KMS-11 (cell line): ENCODE measurements around the gene MYCT1.

ENCODE experiments used
- H2AFZ ChIP-seq: fragments of 200-600 bp; sonication (generic); 2 replicates; pipeline ENCODE4 v1.6.1; 2016; ENCODE audit warnings: antibody characterized with exemption, mixed run types, low read depth
- H3K27ac ChIP-seq: fragments of 200-600 bp; sonication (generic); 2 replicates; pipeline ENCODE4 v1.6.1; 2016; ENCODE audit warnings: mild to moderate bottlenecking, mixed run types
- H3K27me3 ChIP-seq: fragments of 200-600 bp; sonication (generic); 2 replicates; pipeline ENCODE4 v1.6.1; 2017; ENCODE audit warnings: mild to moderate bottlenecking, low read depth, mixed run types, moderate library complexity; ENCODE audit not compliant: insufficient read depth
- H3K36me3 ChIP-seq: fragments of 200-600 bp; sonication (generic); 2 replicates; pipeline ENCODE4 v1.6.1; 2017; ENCODE audit warnings: mild to moderate bottlenecking, mixed run types; ENCODE audit not compliant: insufficient read depth
- H3K4me1 ChIP-seq: fragments of 200-600 bp; sonication (generic); 2 replicates; pipeline ENCODE4 v1.6.1; 2016; ENCODE audit warnings: mild to moderate bottlenecking, low read depth, mixed run types; ENCODE audit not compliant: poor library complexity, severe bottlenecking
- H3K4me2 ChIP-seq: fragments of 200-600 bp; sonication (generic); 2 replicates; pipeline ENCODE4 v1.7.0; 2016; ENCODE audit warnings: mild to moderate bottlenecking, mixed run types
- H3K4me3 ChIP-seq: fragments of 200-600 bp; sonication (generic); IDR thresholded peaks from 2 replicates; pipeline ENCODE4 v1.6.1; 2017; ENCODE audit warnings: low read depth, low read length, mixed read lengths; ENCODE audit not compliant: insufficient read depth
- H3K79me2 ChIP-seq: fragments of 200-600 bp; sonication (generic); 2 replicates; pipeline ENCODE4 v1.6.1; 2016; ENCODE audit warnings: low read depth, mixed run types; ENCODE audit not compliant: insufficient read depth
- H3K9ac ChIP-seq: fragments of 200-600 bp; sonication (generic); 2 replicates; pipeline ENCODE4 v1.6.1; 2016; ENCODE audit warnings: mild to moderate bottlenecking, mixed run types
- H4K20me1 ChIP-seq: fragments of 200-600 bp; sonication (generic); 2 replicates; pipeline ENCODE4 v1.6.1; 2016; ENCODE audit warnings: mild to moderate bottlenecking, mixed run types; ENCODE audit not compliant: insufficient read depth
- CTCF ChIP-seq: fragments of 200-600 bp; sonication (generic); conservative IDR thresholded peaks from 2 replicates; pipeline ENCODE4 v1.6.1; 2017; ENCODE audit warnings: low read depth, mild to moderate bottlenecking, antibody characterized with exemption, low read length, moderate library complexity, mixed read lengths

The MYCT1 gene

GRCh38 chr6:152726313-152726712, 28.6 kb downstream of the MYCT1 start:
- Histone ChIP-seq H3K4me2 (no peak overlapping the region), H2AFZ (no peak overlapping the region), H3K4me3 (no peak overlapping the region), H3K9ac (no peak overlapping the region), H3K4me1 (no peaks in the 10 kb centered on the region), H3K36me3 (no peaks in the 10 kb centered on the region), H3K79me2 (no peaks in the 10 kb centered on the region), H3K27me3 (no peaks in the 10 kb centered on the region), H3K27ac (no peak overlapping the region), H4K20me1 (no peaks in the 10 kb centered on the region)
- TF ChIP-seq CTCF, result no peak

- Histone ChIP-seq H3K36me3 (no peaks in the 10 kb centered on the region), H3K9ac (no peak overlapping the region), H3K4me3 (no peak overlapping the region), H3K27me3 (no peaks in the 10 kb centered on the region), H3K27ac (no peak overlapping the region), H3K4me1 (no peaks in the 10 kb centered on the region), H3K4me2 (no peak overlapping the region), H2AFZ (no peak overlapping the region), H3K79me2 (no peaks in the 10 kb centered on the region), H4K20me1 (no peaks in the 10 kb centered on the region)
- TF ChIP-seq CTCF, result no peak
Measured at GRCh38 chr6:152727507-152727906, 29.8 kb downstream of the MYCT1 start.

- no peak for TF ChIP-seq CTCF
- Histone ChIP-seq H4K20me1 (no peaks in the 10 kb centered on the region), H3K27me3 (no peaks in the 10 kb centered on the region), H3K4me1 (no peaks in the 10 kb centered on the region), H3K27ac (no peak overlapping the region), H3K4me3 (no peak overlapping the region), H3K79me2 (no peaks in the 10 kb centered on the region), H3K36me3 (no peaks in the 10 kb centered on the region), H3K9ac (no peak overlapping the region), H2AFZ (no peak overlapping the region), H3K4me2 (no peak overlapping the region)
Measured at GRCh38 chr6:152734630-152735029, 36.9 kb downstream of the MYCT1 start.

GRCh38 chr6:152736687-152737273, 39.1 kb downstream of the MYCT1 start:
- H4K20me1 ChIP-seq, result no peaks in the 10 kb centered on the region
- H3K9ac ChIP-seq, result no peak overlapping the region
- H2AFZ ChIP-seq, result no peak overlapping the region
- H3K4me1 ChIP-seq, result no peaks in the 10 kb centered on the region
- no peaks in the 10 kb centered on the region for H3K79me2 ChIP-seq
- no peak overlapping the region for H3K4me2 ChIP-seq
- H3K4me3 ChIP-seq, result no peak overlapping the region
- no peaks in the 10 kb centered on the region for H3K36me3 ChIP-seq
- H3K27me3 ChIP-seq, result no peaks in the 10 kb centered on the region
- no peak overlapping the region for H3K27ac ChIP-seq
- no peak for TF ChIP-seq CTCF
